Ureter (tissue), 1 donor: ENCODE data around the gene SNRPN. TPM values are rescaled to one million over a fixed set of nuclear protein-coding genes. Genes with fewer than 3 reads are reported as not detected.
"Not testable (repeated sequence)": the region's sequence is repeated elsewhere in the genome, so short reads cannot be mapped to it uniquely, and the experiment has no call there.

Experiments
- DNase-seq: peaks from one replicate; pipeline ENCODE4 v3.0.0-alpha.2; 2020; ENCODE audit warnings: low spot score
- total RNA-seq: library from RNA; stranded (reverse); gene quantifications from one replicate; pipeline ENCODE4 v1.2.4, GENCODE V29; 2023
- donor health status: DM: yes; HTN: yes; CAD: no.

The SNRPN gene
- 121 TPM for total RNA-seq

DNA sequence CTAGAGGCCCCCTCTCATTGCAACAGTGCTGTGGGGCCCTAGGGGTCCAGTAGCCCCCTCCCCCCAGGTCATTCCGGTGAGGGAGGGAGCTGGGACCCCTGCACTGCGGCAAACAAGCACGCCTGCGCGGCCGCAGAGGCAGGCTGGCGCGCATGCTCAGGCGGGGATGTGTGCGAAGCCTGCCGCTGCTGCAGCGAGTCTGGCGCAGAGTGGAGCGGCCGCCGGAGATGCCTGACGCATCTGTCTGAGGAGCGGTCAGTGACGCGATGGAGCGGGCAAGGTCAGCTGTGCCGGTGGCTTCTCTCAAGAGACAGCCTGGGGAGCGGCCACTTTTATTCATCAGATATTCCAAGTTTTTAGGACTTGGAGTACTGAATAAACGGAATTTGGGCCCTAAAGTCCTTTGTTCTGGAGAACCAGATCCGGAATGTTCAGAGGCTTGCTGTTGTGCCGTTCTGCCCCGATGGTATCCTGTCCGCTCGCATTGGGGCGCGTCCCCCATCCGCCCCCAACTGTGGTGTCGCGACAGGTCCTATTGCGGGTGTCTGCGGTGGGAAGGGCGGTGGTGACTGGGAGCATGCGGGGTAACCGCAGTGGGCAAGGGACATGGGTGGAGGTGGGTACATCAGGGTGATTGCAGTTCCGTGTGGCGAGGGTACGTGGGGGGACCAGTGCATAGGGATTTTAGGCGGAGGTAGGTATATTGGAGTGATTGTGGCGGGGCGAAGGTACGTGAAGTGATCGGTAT lies at the start of gene SNRPN, which contains the start of gene SNURF:
Gene SNRPN (plus strand): TSS at position 205 of the 748 bp plus-strand sequence. CDS start 19,467 bp downstream, outside the sequence.
Gene SNURF (plus strand): TSS at position 205 of the 748 bp plus-strand sequence. CDS start 62 bp downstream, at position 267.
- DNase-seq: peak; percentile 77

DNA sequence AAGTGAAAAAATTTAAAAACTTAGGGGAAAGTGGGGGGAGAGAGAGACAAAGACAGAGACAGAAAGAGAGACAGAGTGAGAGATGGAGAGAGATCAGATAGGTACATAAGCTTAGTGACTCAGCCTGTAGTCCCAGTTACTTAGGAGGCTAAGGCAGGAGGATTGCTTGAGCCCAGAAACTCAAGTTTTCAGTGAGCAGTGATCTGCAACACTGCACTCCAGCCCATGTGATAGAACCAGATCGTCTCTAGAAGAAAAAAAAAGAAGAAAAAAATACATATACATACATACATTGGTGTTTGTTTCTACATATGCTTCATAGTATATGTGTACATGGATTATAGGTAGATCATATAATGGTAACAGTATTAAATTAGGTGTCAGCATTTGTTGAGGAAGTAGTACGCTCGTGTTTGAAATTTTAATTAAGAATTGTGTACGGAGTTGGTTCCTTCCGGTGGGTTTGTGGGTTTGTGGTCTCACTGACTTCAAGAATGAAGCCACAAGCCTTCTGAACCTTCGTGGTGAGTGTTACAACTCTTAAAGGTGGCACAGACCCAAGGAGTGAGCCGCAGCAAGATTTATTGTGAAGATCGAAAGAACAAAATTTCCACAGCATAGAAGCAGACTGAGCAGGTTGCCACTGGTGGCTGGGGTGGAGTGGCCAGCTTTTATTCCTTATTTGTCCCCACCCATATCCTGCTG lies 38.3 kb upstream of the SNRPN start:
- no peak for DNase-seq

DNA sequence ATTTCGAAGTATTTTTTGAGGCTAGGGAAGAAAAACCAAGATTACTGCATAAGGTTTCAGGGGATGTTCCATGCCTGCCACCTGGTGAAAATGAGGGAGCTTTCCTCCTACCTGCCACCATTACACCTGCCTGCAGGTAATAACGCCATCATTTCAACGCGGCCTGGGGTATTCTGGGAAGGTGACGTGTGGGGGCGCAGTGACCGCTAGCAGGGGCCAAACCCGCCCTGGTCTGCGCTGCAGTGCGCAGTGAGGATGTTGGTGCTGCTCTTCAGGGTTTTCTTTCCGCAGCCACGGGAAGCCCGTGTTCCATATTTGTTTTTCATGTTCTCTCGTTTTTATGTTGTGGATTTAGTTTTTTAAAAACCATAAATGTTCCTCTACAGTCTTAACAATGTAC lies 37.4 kb upstream of the SNRPN start:
- no peak for DNase-seq

DNA sequence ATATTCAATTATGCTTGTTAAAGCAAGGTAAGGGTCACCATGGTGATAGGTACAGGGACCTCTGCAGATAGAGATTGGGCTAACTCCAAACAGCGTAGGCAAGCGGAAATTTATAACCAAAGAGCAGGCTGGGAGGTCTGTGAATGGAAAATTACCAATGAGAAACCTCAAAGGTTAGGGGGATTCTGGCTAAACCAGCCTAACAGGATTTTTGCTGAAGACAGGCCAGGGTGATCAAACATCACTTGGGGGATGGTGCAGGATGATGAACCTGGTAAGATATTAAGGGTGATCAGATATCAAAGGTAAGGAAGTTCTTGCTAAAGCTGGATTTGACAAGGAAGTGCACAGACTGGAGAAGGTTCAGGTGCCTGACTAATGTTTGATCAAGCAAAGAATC lies 35.3 kb upstream of the SNRPN start:
- DNase-seq: no peak

DNA sequence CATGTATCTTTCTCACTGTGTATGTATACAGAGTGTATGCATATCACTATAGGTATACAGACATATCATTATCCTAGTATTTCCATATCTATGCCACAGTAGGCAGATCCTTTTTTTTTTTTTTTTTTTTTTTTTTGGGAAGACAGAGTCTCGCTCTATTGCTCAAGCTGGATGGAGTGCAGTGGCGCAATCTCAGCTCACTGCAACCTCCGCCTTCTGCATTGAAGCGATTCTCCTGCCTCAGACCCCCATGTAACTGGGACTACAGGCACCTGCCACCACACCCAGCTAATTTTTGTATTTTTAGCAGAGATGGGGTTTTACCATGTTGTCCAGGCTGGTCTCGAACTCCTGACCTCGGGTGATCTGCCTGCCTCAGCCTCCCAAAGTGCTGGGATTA lies 32.0 kb upstream of the SNRPN start:
- not testable (repeated sequence) for DNase-seq

DNA sequence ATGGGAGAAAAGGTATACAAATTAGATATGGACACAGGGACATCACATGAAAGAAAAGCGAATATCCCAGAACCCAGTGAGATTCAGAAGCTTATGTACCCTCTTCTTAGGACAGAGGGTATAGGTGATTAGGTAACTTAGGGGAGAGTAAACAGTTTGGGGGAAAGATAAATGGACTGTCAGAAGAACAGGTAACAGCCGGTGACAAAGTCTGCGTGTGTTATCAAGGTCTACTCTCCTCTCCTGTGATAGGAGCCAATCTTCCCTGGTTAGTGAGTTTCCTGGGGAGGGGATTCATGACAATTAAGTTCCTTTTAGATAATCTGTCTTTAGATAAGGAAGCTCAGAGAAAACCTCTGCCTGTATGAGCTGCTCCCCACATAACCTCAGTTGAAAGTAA lies 30.6 kb upstream of the SNRPN start:
- no peak for DNase-seq

DNA sequence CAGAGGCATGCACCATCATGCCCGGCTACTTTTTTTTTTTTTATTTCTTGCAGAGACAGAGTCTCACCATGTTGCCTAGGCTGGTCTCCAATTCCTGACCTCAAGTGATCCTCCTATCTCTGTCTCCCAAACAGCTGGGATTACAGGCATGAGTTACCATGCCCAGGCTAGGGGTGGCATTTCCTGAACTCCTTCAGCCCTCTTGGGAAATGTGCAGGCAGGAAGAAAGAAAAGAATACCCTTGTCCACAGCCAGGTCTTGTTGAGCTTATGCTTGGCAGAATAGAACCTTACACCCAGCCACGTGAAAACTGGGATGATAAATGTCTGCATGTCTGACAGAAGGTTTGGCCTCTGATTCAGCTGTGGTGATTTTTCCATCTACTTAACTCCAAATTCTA lies 30.2 kb upstream of the SNRPN start:
- no peak for DNase-seq

DNA sequence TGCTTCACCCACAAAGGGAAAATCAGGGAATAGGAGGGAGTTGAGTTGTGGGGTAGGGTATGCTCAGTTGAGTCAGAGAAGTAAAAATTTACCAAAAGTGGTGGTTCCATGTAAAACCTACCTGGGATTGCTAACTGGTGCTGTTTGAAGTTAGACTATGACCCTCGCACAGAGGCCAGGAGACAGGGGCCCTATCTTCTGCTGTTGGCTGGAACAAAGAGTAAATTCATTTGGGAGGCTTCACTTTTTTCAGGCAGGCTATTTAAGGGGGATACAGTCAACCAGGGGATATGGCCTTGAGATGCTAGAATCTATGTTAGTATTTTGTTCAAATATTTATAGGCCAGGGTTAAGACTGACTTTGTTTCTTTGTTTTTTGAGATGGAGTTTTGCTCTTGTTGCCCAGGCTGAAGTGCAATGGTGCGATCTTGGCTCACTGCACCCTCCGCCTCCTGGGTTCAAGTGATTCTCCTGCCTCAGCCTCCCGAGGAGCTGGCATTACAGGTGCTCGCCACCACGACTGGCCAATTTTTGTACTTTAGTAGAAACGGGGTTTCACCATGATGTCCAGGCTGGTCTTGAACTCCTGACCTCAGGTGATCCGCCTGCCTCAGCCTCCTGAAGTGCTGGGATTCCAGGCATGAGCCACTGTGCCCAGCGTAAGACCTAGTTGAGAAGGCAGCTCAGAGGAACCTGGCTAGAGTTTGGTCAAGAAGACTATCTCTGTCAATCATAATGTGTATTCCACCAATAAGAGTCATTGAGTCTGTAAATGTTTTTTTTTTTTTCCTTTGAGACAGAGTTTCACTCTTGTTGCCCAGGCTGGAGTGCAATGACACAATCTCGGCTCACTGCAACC lies 22.7 kb upstream of the SNRPN start:
- DNase-seq: not testable (repeated sequence)

DNA sequence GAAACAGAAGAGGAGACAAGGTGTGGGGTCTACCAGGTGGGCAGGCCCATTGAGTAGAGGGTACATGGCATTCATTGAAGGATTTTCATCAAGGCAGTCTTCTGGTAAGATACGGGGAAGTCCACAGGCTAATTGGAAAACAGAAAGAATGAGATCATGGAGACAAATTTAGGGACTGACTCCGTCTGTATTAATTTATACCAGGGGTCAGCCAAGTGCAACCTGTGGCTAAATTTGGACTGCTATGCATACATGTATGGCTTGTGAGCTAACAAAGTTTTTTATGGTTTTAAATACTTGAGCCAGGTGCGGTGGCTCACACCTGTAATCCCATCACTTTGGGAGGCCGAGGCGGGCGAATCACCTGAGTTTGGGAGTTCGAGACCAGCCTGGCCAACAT lies 21.1 kb upstream of the SNRPN start:
- no peak for DNase-seq

DNA sequence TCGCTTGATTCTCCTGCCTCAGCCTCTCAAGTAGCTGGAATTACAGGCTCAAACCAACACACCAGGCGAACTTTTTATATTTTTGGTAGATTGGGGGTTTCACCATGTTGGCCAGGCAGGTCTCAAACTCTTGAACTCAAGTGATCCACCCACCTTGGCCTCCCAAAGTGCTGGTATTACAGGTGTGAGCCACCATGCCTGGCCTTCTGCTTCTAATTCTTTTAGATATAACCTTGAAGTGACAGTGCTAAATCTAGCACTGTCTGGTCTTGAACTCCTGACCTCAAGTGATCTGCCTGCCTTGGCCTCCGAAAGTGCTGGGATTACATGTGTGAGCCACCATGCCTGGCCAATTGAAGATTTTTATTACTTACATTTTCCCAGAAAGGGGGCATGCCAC lies 16.6 kb upstream of the SNRPN start:
- not testable (repeated sequence) for DNase-seq

DNA sequence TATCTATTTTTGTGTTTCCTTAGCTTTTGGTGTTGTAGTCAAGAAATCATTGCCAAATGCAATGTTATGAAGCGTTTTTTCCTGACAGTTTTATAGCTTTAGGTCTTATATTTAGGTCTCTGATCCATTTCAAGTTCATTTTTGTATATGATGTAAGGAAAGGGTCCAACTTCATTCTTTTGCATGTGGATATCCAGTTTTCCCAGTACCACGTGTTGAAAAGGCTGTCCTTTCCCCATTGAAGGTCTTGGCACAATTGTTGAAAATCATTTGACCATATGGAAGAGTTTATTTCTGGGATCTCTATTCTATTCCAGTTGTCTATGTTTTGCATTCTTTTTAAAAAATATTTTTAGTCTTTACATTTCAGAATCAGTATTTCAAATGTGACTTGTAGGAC lies 14.6 kb upstream of the SNRPN start:
- DNase-seq: no peak

DNA sequence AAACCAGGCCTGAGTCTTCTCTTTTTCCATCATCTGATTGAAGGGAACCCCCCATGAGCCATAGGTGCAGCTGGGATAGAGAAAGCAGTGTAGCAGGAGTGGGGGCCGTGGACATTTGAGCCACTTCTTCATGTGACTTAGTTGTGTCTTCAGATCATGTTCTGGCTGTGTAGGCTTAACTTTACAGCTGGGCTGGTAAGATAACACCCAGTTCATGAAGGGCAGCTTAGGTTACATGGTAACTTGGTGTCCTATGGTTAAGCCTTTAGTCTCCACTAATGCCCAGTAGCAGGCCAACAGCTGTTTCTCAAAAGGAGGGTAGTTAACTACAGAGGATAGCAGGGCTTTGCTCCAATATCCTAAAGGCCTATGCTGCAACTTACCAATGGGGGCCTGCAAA lies 11.4 kb upstream of the SNRPN start:
- DNase-seq: no peak

DNA sequence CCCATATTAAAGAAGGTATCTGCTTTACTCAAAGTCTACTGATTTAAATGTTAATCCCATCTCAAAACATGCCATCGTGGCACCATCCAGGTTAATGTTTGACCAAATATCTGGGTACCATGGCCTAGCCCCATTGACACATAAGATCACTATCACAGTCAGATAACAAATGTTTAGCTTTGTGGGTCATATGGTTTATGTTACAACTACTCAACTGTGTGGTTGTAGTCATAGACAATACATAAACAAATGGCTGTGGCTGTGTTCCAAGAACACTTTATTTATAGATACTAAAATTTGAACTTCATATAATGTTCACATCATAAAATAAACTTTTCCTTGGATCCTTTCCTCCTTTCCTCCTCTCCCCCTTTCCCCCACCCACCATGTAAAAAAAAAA lies 9.8 kb upstream of the SNRPN start:
- no peak for DNase-seq

DNA sequence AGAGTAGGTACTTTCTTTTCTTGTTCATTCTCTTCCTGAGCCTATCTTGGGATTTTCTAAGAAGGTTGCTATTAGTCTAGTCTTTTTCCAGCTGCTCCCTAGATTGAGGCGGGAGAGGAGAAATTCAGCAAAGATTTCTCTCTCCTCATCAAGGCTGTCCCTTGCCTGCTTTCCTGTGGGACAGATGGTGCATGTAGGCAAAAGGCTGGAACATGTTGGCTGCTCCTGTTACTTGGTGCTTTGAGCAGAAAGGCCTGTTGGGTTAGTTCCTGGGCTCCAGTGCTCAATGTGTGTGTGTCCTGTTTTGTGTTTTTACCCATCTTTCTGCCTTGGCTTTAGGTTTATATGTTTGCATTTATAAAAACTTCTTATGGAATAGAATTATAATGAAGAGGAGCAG lies 9.1 kb upstream of the SNRPN start:
- no peak for DNase-seq

DNA sequence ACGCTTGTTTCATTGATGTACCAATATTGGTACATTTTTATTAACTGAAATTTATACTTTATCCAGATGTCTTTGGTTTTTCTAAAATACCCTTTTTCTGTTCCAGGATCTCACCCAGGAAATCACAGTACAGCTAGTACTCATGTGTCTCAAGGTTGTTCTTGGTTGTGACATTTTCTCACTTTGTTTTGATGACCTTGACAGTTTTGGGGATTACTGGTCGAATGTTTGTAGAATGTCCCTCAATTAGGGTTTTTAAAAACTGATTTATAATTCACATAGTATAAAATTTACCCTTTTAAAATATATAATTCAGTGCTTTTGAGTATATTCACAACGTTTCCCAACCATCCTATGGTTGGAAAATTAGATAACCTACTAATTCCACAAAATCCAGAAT lies 6.3 kb upstream of the SNRPN start:
- DNase-seq: no peak

DNA sequence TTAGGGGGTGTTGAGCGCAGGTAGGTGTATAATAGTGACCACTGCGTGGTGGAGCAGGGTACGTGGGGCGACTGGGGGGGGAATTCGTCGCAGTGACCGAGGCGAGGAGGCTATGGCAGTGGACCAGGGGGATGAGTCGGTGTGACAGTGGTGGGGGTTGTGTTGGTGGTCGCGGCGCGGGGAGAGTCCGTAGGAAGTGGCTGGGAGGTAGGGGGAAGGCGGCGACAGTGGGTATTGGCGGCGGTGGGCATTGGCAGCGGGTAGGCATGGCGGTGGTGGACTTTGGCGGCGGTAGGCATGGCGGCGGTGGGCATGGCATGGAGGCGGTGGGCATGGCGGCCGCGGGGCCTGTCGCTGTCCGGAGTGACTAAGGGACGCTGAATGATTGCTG lies 739 bp downstream of the SNRPN start:
- peak; percentile 43 for DNase-seq

DNA sequence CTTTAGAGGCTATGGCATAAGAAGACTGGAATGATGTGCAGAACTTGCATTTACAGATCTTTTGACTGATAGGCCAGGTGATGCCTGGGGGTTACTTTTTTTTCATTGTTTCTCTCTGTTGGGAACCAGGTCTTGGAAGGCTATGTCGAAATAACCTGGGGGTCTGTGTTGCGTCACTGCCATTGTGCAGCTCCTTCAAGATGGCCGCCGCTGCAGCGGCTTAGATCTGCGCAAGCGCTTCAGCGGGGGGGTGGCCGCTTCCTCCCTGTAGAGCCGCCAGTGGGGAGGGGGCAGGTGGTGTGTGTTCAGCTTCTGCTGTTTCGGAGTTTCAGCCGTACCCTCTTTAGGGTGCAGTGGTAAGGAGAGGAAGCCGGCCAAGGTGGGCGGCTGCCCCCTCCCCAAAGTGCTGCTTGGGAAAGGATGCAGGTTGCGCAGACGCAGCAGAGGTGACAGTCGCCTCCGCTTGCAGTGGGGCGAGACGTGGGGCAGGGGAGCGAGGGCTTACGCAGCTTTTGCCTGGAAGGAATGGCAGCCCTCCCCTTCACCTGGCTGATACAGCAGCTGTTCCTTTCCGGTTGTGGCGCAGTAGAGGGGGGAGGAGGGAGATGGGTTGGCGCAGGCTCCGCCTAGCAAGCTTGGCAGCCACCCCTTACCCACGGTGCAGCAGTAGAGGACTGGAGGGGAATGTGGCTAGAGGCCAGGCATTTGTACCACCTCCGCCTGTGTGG lies 1.5 kb downstream of the SNRPN start:
- peak; percentile 82 for DNase-seq

DNA sequence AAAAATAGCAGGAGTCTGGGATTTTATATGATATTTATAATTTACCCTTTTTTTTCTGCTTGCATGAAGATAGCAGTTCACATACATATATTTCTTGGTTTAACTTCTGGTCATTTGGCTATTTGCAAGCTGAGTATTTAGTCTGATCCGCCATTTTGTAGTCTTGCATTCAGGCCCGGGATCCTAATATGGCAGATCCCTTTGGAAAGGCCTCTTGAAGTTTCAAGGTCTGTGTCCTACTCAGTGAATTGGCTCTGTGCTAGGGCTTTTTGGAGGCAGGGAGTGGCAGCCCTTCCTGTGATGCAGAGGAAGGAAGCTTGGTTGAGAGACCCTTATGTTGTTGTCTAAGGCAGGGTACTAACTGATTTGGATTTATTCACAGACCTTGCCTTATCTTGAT lies 2.9 kb downstream of the SNRPN start:
- no peak for DNase-seq

DNA sequence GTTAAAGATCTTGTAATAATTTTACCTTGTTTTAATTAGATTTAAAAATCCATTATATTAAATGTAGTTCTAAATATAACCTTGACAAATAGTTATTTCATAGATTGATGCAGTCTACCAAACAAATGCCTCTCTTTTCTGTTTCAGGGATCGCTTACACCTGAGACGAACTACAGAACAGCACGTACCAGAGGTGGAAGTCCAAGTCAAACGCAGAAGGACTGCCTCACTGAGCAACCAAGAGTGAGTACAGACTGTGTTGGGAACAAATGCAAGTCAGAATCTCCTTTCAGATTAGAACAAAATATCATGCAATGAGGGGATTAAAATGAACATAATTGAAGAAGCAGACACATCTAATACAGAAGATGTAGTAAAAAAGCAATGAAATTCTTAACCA lies 7.2 kb downstream of the SNRPN start:
- no peak for DNase-seq

DNA sequence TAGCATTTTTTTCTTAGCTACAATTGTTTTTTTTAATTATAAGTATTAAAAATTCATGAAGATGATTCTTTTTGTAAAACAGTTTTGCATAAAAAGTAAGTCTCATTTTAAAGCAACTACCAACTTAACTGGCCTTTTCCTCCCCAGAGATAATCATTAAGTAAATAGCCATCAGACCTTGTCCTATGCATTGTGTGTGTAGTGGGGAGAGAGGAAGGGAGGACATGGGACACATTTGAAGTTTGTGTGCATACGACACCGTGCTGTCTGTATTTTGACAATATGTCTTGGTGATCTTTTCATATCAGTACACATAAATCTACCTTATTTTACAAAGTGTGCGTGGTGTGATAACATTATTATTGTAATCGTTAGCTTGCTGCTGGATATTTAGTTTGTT lies 8.1 kb downstream of the SNRPN start:
- no peak for DNase-seq

DNA sequence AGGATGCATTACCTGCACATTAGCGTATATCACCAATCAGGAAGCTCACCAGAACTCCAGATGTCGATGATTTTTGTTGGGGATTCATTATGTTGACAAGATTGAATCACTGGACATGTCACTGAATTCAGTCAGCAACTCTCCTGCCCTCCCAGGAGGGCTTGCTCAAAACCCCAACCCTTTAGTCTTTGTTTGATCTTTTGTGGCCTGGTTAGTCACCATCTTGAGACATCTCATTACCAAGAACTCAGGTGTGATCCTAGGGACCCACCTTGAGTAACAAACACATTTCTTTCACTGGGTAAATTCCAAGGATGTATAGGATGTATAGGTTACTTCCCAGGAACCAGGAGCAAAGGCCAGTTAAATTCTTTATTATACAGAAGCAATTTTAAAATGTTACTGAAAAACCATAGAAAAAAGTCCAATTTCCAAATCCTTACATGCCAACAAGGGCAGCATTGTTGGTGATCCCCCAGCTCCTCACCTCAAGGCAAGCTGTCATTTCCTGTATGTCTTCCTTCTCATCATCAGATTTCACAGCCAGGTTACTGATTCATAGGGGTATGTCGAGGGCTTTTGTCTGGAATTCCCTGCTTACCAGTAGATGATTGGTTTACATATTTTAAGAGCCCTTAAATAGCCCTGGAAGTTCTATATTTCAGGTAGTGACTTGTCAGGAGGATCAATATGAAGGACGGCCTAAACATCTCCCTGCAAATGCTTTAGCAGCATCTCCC lies 11.7 kb downstream of the SNRPN start:
- DNase-seq: no peak
